Measurements from ENCODE around the gene GAD2.
"Not testable (repeated sequence)": the region's sequence is repeated elsewhere in the genome, so short reads cannot be mapped to it uniquely, and the experiment has no call there.

GRCh38 chr10:26348821-26349417, 132.3 kb downstream of the GAD2 start:
- not testable (repeated sequence) for TF ChIP-seq EZH2 (IDR thresholded peaks at IDR 0.05; ENCODE audit: borderline replicate concordance, low read depth, low read length); ZFP30 (CRISPR knock-in tag; IDR thresholded peaks at IDR 0.05; ENCODE audit: borderline replicate concordance); POLR2A (conservative IDR thresholded peaks at IDR 0.05); TGIF2 (CRISPR knock-in tag; IDR thresholded peaks at IDR 0.05); HEY1 (CRISPR knock-in tag; IDR thresholded peaks at IDR 0.05; ENCODE audit: borderline replicate concordance); CREB3 (tag; conservative IDR thresholded peaks at IDR 0.05; ENCODE audit: low read depth); HMG20B (CRISPR knock-in tag; IDR thresholded peaks at IDR 0.05); CTCF (IDR thresholded peaks at IDR 0.05 in 2 of 3, conservative IDR thresholded peaks at IDR 0.05 in 1 of 3; ENCODE audit: insufficient read depth in 2 of 3, low read depth in 1 of 3, low read length in 3 of 3)

Data from K562 (cell line).